Epidermal melanocyte (primary cell): ENCODE measurements around the gene MDM2.
"Not testable (repeated sequence)": the region's sequence is repeated elsewhere in the genome, so short reads cannot be mapped to it uniquely, and the experiment has no call there.

Source experiments
- DNase-seq: peaks from one replicate; pipeline ENCODE4 v3.0.0; 2011; ENCODE audit warnings: low spot score; ENCODE audit not compliant: insufficient read length

The MDM2 gene

GRCh38 chr12:68805592-68806120 lies 2.3 kb upstream of the MDM2 start:
- no peak for DNase-seq

GRCh38 chr12:68806488-68807237 lies 1.3 kb upstream of the MDM2 start:
- no peak for DNase-seq

GRCh38 chr12:68807274-68807575 lies 752 bp upstream of the MDM2 start:
- not testable (repeated sequence) for DNase-seq

- peak; percentile 70 for DNase-seq
These were observed 612 bp downstream of the MDM2 start for GRCh38 chr12:68808388-68809189.

GRCh38 chr12:68809190-68810026 lies 1.4 kb downstream of the MDM2 start:
- no peak for DNase-seq

DNA sequence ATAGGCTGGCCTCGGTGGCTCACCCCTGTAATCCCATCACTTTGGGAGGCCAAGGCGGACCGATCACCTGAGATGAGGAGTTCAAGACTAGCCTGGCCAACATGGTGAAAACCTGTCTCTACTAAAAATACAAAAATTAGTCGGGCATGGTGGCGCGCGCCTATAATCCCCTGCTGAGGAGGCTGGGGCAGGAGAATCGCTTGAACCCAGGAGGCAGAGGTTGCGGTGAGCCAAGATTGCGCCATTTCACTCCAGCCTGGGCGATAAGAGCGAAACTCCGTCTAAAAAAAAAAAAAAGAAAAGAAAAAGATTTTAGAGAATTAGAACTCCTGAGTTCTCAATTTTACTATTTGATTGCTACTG lies 2.0 kb downstream of the MDM2 start:
- DNase-seq, result not testable (repeated sequence)

- DNase-seq, result not testable (repeated sequence)
These were observed 3.6 kb downstream of the MDM2 start for GRCh38 chr12:68811573-68811972.

- no peak for DNase-seq
These were observed 4.7 kb downstream of the MDM2 start for GRCh38 chr12:68812553-68813241.

DNA sequence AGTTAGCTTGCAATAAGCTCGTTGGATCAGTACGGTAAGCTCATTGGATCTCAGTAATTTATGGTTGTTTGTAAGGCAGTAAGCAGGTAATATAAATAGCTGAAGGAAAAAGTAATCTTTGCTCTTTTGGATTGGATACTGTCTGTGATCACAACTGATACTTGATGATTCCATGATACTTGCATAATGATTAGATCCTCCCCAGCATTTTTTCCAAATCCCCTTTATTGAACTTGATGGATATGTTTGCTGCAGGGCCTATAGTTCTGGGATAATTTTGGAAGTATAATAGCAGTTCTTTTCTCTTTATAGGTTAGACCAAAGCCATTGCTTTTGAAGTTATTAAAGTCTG lies 5.2 kb downstream of the MDM2 start:
- no peak for DNase-seq

GRCh38 chr12:68814490-68815231 lies 6.7 kb downstream of the MDM2 start:
- no peak for DNase-seq

DNA sequence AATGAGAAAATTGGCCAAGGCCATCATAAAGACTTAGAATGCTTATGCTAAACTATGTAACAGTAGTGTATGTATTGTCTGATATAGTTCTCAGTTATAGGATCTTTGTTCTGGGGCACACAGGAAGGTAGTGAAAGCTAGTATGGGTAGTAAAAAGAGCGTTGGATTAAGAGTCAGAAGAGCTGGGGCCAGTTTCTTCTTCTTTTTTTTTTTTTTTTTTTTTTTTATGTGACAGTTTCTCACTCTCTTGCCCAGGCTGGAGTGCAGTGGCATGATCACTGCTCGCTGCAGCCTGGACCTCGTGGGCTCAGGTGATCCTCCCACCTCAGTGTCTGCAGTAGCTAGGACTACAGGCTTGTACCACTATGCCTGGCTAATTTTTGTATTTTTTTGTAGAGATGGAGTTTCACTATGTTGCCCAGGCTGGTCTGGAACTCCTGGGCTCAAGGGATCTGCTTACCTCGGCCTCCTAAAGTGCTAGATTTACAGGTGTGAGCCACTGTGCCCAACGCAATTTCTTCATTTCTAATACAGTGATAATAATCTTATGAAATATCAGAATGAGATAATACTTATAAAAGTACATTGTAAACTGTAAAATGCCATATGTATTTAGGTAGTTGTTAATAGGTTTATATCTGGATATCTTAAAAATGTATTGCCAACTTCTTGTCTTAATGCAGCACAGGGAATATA lies 7.4 kb downstream of the MDM2 start:
- no peak for DNase-seq

- no peak for DNase-seq
These were observed 8.2 kb downstream of the MDM2 start for GRCh38 chr12:68815928-68816800.

- DNase-seq, result not testable (repeated sequence)
These were observed 11.5 kb downstream of the MDM2 start for GRCh38 chr12:68819481-68819880.

DNA sequence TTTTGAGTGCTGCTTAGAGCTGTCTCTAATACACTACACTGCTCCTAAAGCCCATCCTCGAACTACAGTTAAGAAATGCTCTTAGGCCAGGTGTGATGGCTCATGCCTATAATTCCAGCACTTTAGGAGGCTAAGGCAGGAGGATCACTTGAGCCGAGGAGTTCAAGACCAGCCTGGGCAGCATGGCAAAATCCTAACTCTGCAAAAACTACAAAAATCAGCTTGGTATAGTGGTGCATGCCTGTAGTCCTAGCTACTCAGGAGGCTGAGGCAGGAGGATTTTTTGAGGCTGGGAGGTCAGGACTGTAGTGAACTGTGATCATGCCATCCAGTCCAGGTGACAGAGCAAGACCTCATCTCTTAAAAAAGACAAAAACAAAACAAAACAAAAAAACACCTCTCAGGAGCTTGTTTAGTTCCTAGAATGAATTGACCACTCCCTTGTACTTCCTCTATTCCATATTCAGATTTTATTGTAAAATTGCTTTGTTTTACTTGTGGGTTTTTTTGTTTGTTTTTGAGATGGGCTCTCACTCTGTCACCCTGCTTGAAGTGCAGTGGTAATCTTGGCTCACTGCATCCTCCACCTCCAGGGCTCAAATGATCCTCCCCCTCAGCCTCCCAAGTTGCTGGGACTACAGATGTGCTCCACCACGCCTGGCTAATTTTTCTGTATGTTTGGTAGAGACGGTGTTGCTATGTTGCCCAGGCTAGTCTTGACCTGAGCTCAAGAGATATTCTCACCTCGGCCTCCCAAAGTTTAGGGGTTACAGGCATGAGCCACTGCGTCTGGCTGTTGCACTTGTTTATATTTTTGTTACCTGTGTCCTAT lies 13.6 kb downstream of the MDM2 start:
- DNase-seq, result no peak

DNA sequence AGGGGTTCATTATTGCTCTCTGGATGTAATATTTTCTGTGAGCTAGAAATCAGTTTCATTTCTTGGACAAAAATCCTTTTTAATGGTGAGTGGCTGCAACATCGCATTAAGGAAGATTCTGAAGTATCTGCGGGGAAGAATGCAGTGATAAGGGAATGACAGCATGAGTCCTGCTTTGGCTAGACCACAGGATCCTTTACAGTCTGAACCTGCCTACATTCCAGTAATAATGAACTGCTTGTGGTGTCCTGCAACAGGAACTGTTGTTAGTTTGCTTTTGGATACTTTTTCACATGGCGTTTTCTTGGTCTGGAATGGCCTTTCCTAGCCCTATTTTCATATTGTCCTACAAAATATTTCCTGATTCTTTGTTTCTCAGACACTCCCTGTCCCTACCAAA lies 15.7 kb downstream of the MDM2 start:
- DNase-seq, result no peak

DNA sequence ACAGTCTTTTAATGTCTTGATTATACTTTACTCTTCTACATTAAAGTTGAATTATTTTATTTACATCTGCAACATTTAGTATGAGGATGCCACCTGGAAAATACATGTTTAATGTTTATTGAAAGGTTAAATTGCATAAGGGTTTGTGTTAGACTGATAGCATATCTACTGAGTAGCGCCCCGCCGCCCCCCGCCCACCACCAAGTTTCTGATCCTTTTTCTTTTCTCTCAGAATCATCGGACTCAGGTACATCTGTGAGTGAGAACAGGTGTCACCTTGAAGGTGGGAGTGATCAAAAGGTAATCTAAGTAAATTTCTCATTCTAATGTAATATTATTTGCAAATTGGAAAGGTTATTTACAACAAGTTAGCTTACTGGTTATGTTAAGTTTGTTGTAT lies 16.2 kb downstream of the MDM2 start:
- no peak for DNase-seq

- no peak for DNase-seq
These were observed 16.7 kb downstream of the MDM2 start for GRCh38 chr12:68824597-68825250.
